ENCODE measurements around the gene DOP1A. TPM values are rescaled to one million over a fixed set of nuclear protein-coding genes. Genes with fewer than 3 reads are reported as not detected.
A peak's percentile ranks its signal among the peaks of the same experiment; 100 is the strongest.

DOP1A gene
- total and polyA plus RNA-seq, 2 of the 13 experiments (the other 11 are each of a cell fraction or from before 2014, with no cell fraction given): 5.2 to 16.7 TPM

DNA sequence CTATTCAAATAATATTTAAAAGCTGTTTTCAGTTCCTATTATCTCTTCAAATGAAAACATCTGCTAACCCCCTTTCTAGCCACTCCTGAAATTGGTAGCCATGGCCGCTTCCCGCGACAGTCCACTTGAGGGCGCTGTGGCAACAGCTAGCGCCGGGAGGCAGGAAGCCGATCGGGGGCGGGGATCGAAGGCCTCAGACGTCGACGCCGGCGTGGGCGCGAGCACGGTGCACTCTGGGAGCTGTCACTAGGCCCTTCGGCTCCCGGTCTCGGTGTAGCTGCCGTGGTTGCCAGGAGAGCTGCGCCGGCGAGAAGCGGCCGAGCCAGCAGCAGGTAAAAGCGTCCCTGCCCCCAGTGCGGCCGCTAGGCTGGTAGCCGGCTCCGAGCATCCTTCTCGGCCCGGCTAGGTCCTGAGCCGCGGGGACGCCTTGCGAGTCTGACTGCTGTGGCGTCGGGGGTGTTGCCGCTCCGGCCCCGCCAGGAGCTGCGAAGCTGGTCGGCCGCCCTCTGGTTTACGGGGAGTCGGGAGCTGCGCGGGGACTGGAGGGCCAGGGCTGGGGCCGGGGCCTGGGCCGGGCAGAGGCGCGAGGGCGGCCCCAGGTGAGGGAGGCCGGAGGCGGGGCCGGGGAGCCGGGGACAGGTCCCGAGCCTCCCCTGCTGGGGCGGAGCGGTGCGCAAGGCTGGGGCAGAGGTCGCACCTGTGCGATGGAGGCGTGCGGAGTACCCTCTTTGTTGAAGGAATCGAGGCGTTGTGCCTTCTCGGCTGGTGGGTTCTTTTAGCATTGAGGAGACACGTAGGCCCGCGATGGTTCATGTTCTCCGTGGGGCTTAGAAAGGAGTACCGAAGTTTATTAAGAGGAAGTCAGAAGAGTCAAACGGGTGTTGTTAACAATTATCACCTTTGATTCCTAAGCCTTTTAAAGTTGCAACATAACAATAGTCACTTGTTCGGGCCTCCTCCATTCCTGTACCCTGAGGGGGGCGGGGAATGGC, at the start of gene DOP1A (continued):
- TF ChIP-seq, protein P1, sequence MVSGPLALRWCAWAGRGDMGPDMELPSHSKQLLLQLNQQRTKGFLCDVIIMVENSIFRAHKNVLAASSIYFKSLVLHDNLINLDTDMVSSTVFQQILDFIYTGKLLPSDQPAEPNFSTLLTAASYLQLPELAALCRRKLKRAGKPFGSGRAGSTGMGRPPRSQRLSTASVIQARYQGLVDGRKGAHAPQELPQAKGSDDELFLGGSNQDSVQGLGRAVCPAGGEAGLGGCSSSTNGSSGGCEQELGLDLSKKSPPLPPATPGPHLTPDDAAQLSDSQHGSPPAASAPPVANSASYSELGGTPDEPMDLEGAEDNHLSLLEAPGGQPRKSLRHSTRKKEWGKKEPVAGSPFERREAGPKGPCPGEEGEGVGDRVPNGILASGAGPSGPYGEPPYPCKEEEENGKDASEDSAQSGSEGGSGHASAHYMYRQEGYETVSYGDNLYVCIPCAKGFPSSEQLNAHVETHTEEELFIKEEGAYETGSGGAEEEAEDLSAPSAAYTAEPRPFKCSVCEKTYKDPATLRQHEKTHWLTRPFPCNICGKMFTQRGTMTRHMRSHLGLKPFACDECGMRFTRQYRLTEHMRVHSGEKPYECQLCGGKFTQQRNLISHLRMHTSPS (CRISPR knock-in tag; IDR thresholded peaks at IDR 0.05; ENCODE audit: low read depth): 0 out of 2 replicates have a peak, but pooled peaks have one; percentile 20
- TF ChIP-seq, protein P2, sequence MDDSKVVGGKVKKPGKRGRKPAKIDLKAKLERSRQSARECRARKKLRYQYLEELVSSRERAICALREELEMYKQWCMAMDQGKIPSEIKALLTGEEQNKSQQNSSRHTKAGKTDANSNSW (CRISPR knock-in tag; IDR thresholded peaks at IDR 0.05; ENCODE audit: borderline replicate concordance): no peak
- TF ChIP-seq, protein P3, sequence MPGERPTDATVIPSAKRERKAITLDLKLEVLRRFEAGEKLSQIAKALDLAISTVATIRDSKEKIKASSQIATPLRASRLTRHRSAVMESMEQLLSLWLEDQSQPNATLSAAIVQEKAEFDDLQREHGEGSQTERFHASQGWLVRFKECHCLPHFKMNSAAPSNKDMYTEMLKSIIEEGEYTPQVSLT (CRISPR knock-in tag; IDR thresholded peaks at IDR 0.05; ENCODE audit: borderline replicate concordance, low read depth): no peak
- 0 out of 2 replicates have a peak, but pooled peaks have one; percentile 37 for TF ChIP-seq ZNF616 (CRISPR knock-in tag; IDR thresholded peaks at IDR 0.05; ENCODE audit: low read depth)
- TF ChIP-seq KLF6 (CRISPR knock-in tag; IDR thresholded peaks at IDR 0.05): peak; percentile 27; the same call in 1 of the 2 replicates
- no peak for TF ChIP-seq ZNF382 (CRISPR knock-in tag; IDR thresholded peaks at IDR 0.05; ENCODE audit: borderline replicate concordance)
- TF ChIP-seq, protein P4, sequence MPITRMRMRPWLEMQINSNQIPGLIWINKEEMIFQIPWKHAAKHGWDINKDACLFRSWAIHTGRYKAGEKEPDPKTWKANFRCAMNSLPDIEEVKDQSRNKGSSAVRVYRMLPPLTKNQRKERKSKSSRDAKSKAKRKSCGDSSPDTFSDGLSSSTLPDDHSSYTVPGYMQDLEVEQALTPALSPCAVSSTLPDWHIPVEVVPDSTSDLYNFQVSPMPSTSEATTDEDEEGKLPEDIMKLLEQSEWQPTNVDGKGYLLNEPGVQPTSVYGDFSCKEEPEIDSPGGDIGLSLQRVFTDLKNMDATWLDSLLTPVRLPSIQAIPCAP (CRISPR knock-in tag; IDR thresholded peaks at IDR 0.05; ENCODE audit: low read depth): no peak
- no peak for TF ChIP-seq HNRNPL (IDR thresholded peaks at IDR 0.05; ENCODE audit: low read depth, low read length)
- peak; percentile 29; the same call in 1 of the 2 replicates for TF ChIP-seq TOE1 (CRISPR knock-in tag; IDR thresholded peaks at IDR 0.05)
- peak; percentile 98 for TF ChIP-seq MXI1 (IDR thresholded peaks at IDR 0.05; ENCODE audit: borderline replicate concordance, low read depth, low read length)
- TF ChIP-seq, protein P5, sequence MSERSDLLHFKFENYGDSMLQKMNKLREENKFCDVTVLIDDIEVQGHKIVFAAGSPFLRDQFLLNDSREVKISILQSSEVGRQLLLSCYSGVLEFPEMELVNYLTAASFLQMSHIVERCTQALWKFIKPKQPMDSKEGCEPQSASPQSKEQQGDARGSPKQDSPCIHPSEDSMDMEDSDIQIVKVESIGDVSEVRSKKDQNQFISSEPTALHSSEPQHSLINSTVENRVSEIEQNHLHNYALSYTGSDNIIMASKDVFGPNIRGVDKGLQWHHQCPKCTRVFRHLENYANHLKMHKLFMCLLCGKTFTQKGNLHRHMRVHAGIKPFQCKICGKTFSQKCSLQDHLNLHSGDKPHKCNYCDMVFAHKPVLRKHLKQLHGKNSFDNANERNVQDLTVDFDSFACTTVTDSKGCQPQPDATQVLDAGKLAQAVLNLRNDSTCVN (CRISPR knock-in tag; IDR thresholded peaks at IDR 0.05; ENCODE audit: borderline replicate concordance): no peak
- TF ChIP-seq, protein P6, sequence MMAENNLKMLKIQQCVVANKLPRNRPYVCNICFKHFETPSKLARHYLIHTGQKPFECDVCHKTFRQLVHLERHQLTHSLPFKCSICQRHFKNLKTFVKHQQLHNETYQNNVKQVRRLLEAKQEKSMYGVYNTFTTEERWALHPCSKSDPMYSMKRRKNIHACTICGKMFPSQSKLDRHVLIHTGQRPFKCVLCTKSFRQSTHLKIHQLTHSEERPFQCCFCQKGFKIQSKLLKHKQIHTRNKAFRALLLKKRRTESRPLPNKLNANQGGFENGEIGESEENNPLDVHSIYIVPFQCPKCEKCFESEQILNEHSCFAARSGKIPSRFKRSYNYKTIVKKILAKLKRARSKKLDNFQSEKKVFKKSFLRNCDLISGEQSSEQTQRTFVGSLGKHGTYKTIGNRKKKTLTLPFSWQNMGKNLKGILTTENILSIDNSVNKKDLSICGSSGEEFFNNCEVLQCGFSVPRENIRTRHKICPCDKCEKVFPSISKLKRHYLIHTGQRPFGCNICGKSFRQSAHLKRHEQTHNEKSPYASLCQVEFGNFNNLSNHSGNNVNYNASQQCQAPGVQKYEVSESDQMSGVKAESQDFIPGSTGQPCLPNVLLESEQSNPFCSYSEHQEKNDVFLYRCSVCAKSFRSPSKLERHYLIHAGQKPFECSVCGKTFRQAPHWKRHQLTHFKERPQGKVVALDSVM (CRISPR knock-in tag; IDR thresholded peaks at IDR 0.05): peak; percentile 72
- TF ChIP-seq, protein P7, sequence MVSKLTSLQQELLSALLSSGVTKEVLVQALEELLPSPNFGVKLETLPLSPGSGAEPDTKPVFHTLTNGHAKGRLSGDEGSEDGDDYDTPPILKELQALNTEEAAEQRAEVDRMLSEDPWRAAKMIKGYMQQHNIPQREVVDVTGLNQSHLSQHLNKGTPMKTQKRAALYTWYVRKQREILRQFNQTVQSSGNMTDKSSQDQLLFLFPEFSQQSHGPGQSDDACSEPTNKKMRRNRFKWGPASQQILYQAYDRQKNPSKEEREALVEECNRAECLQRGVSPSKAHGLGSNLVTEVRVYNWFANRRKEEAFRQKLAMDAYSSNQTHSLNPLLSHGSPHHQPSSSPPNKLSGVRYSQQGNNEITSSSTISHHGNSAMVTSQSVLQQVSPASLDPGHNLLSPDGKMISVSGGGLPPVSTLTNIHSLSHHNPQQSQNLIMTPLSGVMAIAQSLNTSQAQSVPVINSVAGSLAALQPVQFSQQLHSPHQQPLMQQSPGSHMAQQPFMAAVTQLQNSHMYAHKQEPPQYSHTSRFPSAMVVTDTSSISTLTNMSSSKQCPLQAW (CRISPR knock-in tag; IDR thresholded peaks at IDR 0.05): peak; percentile 81
- no peak for TF ChIP-seq FOXP1 (IDR thresholded peaks at IDR 0.05)
- TF ChIP-seq FOXP1 (CRISPR knock-in tag; IDR thresholded peaks at IDR 0.05): no peak
- TF ChIP-seq POLR2AphosphoS5 (IDR thresholded peaks at IDR 0.05; ENCODE audit: low read depth, low read length): peak; percentile 59
- TF ChIP-seq ZNF672 (CRISPR knock-in tag; IDR thresholded peaks at IDR 0.05): no peak
- TF ChIP-seq ZNF17 (CRISPR knock-in tag; IDR thresholded peaks at IDR 0.05): no peak
- TF ChIP-seq ZNF510 (CRISPR knock-in tag; IDR thresholded peaks at IDR 0.05; ENCODE audit: low read depth): no peak
- TF ChIP-seq ZFP36L2 (CRISPR knock-in tag; IDR thresholded peaks at IDR 0.05): no peak
